Neuron (in vitro differentiated cells): ENCODE results near the gene MGAT3.

Source experiments
- H2AFZ ChIP-seq: one replicate; pipeline ENCODE4 v1.6.1; 2013; ENCODE audit warnings: low read depth, mild to moderate bottlenecking, inconsistent platforms, low read length, moderate library complexity
- H3K27me3 ChIP-seq: one replicate; pipeline ENCODE4 v1.6.1; 2013; ENCODE audit warnings: low read length; ENCODE audit not compliant: insufficient read depth
- H3K36me3 ChIP-seq: one replicate; pipeline ENCODE4 v1.6.1; 2013; ENCODE audit warnings: low read length; ENCODE audit not compliant: insufficient read depth
- H3K4me1 ChIP-seq: one replicate; pipeline ENCODE4 v1.6.1; 2013; ENCODE audit warnings: low read length; ENCODE audit not compliant: insufficient read depth
- H3K4me3 ChIP-seq: 2 replicates; pipeline ENCODE4 v1.5.1; 2013; ENCODE audit warnings: mild to moderate bottlenecking, low read length, moderate library complexity
- H3K9me3 ChIP-seq: one replicate; pipeline ENCODE4 v1.6.1; 2013; ENCODE audit warnings: low read length

Gene MGAT3

DNA sequence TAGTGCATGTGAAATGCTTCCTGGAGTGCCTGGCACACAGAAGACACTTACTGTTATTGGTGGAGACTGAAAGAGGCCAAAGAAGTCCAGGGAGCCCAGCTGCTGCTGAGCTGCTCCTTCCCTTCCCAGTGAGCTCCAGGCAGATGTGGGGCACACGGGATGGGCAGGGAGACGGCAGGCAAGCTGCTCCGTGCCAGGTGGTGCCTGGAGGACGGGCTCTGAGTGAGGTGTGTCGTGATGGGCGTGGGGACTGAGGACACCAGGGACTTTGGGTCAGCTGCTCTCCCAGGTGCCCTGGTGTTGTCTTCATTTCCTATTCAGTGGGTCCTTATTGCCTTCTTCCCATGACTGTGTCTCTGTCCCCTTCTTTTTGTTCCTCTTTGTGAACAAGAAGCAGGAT, 37.7 kb upstream of the MGAT3 start:
- H2AFZ ChIP-seq, result no peak overlapping the region
- peaks cover 2% of the 10 kb centered on the region for H3K9me3 ChIP-seq
- no peaks in the 10 kb centered on the region for H3K4me1 ChIP-seq
- no peaks in the 10 kb centered on the region for H3K27me3 ChIP-seq
- peaks cover 77% of the 10 kb centered on the region for H3K36me3 ChIP-seq
- no peak overlapping the region for H3K4me3 ChIP-seq

- H3K27me3 ChIP-seq, result no peaks in the 10 kb centered on the region
- H3K36me3 ChIP-seq, result peaks cover 80% of the 10 kb centered on the region
- no peak overlapping the region for H3K4me3 ChIP-seq
- no peak overlapping the region for H2AFZ ChIP-seq
- peaks cover 2% of the 10 kb centered on the region for H3K9me3 ChIP-seq
- H3K4me1 ChIP-seq, result no peaks in the 10 kb centered on the region
Observed at GRCh38 chr22:39419911-39420310, 36.9 kb upstream of the MGAT3 start.

DNA sequence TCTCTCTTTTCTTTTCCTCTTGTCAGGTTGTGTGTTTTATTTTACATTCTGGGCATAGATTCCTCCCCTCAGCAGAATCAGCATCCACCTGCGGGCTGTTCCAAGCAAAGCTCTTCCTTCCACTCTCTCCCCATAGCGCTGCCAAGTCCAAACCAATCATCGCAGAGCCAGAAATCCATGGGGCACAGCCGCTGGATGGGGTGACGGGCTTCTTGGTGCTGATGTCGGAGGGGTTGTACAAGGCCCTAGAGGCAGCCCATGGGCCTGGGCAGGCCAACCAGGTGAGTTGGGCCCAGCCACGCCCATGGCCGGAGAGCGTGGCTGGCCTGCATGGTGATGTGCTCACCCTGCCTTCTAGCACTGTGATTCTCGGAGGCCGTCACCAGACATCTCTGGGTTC, 35.1 kb upstream of the MGAT3 start:
- H3K4me3 ChIP-seq, result no peak overlapping the region
- peaks cover 66% of the 10 kb centered on the region for H3K36me3 ChIP-seq
- no peaks in the 10 kb centered on the region for H3K4me1 ChIP-seq
- H2AFZ ChIP-seq, result no peak overlapping the region
- H3K9me3 ChIP-seq, result peaks cover 2% of the 10 kb centered on the region
- H3K27me3 ChIP-seq, result no peaks in the 10 kb centered on the region

DNA sequence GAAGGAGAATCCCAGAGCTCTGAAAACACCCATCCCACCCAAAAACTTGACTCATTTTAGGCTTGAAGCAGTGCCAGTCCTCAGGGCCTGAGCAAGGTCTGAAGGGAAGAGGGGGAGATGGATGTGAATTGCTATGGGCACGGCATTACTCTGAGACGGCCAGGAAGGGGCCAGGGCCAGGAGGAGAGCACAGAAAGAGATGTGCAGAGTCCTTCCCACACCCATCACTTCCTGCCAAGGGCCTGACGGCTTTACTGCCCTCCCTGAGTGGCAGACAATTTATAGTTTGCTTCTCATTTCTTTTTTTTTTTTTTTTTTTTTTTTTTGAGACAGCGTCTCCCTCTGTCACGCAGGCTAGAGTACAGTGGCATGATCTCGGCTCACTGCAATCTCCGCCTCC, 34.7 kb upstream of the MGAT3 start:
- Histone ChIP-seq H3K9me3 (peaks cover 2% of the 10 kb centered on the region), H2AFZ (no peak overlapping the region), H3K4me3 (no peak overlapping the region), H3K36me3 (peaks cover 66% of the 10 kb centered on the region), H3K27me3 (no peaks in the 10 kb centered on the region), H3K4me1 (no peaks in the 10 kb centered on the region)

GRCh38 chr22:39422721-39423120, 34.1 kb upstream of the MGAT3 start:
- Histone ChIP-seq H3K36me3 (peaks cover 69% of the 10 kb centered on the region), H3K4me1 (no peaks in the 10 kb centered on the region)

DNA sequence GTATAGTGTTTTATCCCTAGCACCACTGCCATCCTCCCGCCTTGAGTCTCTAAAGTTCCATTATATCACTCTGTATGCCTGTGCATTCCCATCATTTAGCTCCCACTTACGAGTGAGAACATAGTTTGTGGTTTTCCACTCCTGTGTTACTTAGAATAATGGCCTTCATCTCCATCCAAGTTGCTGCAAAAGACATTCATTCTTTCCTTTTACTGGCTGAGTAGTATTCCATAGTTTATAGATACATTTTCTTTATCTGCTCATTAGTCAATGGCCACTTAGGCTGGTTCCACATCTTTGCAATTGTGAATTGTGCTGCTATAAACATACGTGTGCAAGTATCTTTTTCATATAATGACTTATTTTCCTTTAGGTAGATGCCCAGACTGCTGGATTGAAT, 32.8 kb upstream of the MGAT3 start:
- no peaks in the 10 kb centered on the region for H3K27me3 ChIP-seq
- H3K9me3 ChIP-seq, result peaks cover 2% of the 10 kb centered on the region
- H2AFZ ChIP-seq, result no peak overlapping the region
- H3K4me1 ChIP-seq, result no peaks in the 10 kb centered on the region
- peaks cover 67% of the 10 kb centered on the region for H3K36me3 ChIP-seq
- no peak overlapping the region for H3K4me3 ChIP-seq

More at GRCh38 chr22:39422721-39423120, 34.1 kb upstream of the MGAT3 start:
- Histone ChIP-seq H2AFZ (no peak overlapping the region), H3K4me3 (no peak overlapping the region), H3K27me3 (no peaks in the 10 kb centered on the region), H3K9me3 (peaks cover 2% of the 10 kb centered on the region)

- Histone ChIP-seq H3K36me3 (peaks cover 63% of the 10 kb centered on the region), H3K4me3 (no peak overlapping the region)
Observed at GRCh38 chr22:39426380-39427043, 30.3 kb upstream of the MGAT3 start.

GRCh38 chr22:39427751-39428596, 28.8 kb upstream of the MGAT3 start:
- no peaks in the 10 kb centered on the region for H3K27me3 ChIP-seq
- no peaks in the 10 kb centered on the region for H3K4me1 ChIP-seq
- H3K9me3 ChIP-seq, result peaks cover 2% of the 10 kb centered on the region
- peaks cover 66% of the 10 kb centered on the region for H3K36me3 ChIP-seq
- H3K4me3 ChIP-seq, result no peak overlapping the region
- H2AFZ ChIP-seq, result no peak overlapping the region

More at GRCh38 chr22:39426380-39427043, 30.3 kb upstream of the MGAT3 start:
- Histone ChIP-seq H2AFZ (no peak overlapping the region), H3K4me1 (no peaks in the 10 kb centered on the region), H3K9me3 (peaks cover 2% of the 10 kb centered on the region), H3K27me3 (no peaks in the 10 kb centered on the region)

DNA sequence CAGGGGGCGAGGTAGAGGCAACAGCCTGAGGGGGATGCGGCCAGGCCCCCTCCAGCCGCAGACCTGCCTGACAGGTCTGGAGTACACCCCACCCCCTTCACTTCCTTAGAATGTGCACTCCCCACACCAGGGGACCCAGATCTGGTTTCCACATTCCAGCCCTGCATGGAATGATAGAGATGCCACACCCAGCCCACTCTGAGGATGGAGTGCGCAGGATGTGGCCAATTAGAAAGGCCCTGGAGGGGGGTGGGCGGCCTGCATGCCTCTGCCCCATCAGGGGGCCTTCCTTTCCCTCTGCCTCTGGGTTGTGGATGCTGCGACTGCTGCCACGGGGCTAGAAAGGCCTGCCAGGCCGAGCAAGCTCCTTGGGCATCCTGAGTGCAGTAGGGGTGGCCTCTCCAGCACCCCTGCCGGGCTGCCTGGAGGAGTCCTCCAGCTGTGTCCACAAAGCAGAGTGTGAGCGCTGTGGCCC, 28.2 kb upstream of the MGAT3 start:
- no peaks in the 10 kb centered on the region for H3K4me1 ChIP-seq
- peaks cover 65% of the 10 kb centered on the region for H3K36me3 ChIP-seq
- no peak overlapping the region for H2AFZ ChIP-seq
- peaks cover 2% of the 10 kb centered on the region for H3K9me3 ChIP-seq
- H3K4me3 ChIP-seq, result no peak overlapping the region
- H3K27me3 ChIP-seq, result no peaks in the 10 kb centered on the region

GRCh38 chr22:39429186-39429585, 27.6 kb upstream of the MGAT3 start:
- H3K9me3 ChIP-seq, result no peaks in the 10 kb centered on the region
- H3K36me3 ChIP-seq, result peaks cover 60% of the 10 kb centered on the region
- no peaks in the 10 kb centered on the region for H3K4me1 ChIP-seq
- no peaks in the 10 kb centered on the region for H3K27me3 ChIP-seq
- no peak overlapping the region for H2AFZ ChIP-seq
- H3K4me3 ChIP-seq, result no peak overlapping the region

GRCh38 chr22:39429916-39430575, 26.8 kb upstream of the MGAT3 start:
- H2AFZ ChIP-seq, result no peak overlapping the region
- H3K9me3 ChIP-seq, result no peaks in the 10 kb centered on the region
- H3K4me1 ChIP-seq, result no peaks in the 10 kb centered on the region
- peaks cover 55% of the 10 kb centered on the region for H3K36me3 ChIP-seq
- no peak overlapping the region for H3K4me3 ChIP-seq
- no peaks in the 10 kb centered on the region for H3K27me3 ChIP-seq

DNA sequence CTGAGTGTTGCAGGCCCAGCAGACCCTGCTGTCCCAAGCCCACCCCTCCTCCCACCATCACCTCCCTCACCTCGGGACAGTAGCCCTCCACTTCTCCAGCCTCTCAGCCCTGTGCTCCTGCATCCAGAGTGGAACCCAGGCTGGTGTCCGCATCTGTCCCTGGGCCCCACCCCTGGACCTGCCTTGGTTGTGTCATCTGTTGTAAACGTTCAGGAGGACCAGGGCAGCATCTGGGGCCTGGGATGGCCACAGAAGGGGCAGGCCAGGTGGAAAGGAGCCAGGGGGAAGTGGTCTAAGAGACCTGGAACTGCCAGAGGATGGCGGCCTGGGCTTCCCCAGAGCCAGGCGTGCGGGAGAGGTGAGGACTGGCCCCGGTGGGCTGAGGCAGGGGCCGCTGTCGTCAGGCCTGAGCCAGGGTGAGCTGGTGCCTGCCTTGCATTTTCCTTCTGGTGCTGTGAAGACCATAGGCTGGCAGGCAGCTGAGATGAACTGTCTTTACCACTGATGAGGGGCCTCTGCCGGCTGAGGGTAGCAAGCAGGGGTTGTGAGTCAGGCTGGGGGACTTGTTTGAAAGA, 26.1 kb upstream of the MGAT3 start:
- H3K9me3 ChIP-seq, result no peaks in the 10 kb centered on the region
- no peak overlapping the region for H3K4me3 ChIP-seq
- peaks cover 55% of the 10 kb centered on the region for H3K36me3 ChIP-seq
- no peak overlapping the region for H2AFZ ChIP-seq
- no peaks in the 10 kb centered on the region for H3K27me3 ChIP-seq
- H3K4me1 ChIP-seq, result no peaks in the 10 kb centered on the region
